HepG2 (cell line): ENCODE data around the gene RNPS1.

Source experiments
- JUNB ChIP-seq: sonication (generic); formaldehyde crosslinking; IDR thresholded peaks from 2 replicates; pipeline ENCODE4 v1.8.0; 2022; ENCODE audit warnings: missing genetic modification reagents, mild to moderate bottlenecking, borderline replicate concordance
- RELA ChIP-seq: sonication (generic); formaldehyde crosslinking; IDR thresholded peaks from 2 replicates; pipeline ENCODE4 v1.4.0; 2020; ENCODE audit warnings: missing genetic modification reagents
- TCF7 ChIP-seq: sonication (generic); IDR thresholded peaks from 2 replicates; pipeline ENCODE4 v1.6.1; 2016; ENCODE audit warnings: antibody characterized with exemption, low read depth
- ZFP90 ChIP-seq: sonication (generic); formaldehyde crosslinking; IDR thresholded peaks from 2 replicates; pipeline ENCODE4 v1.8.0; 2022; ENCODE audit warnings: missing genetic modification reagents, mild to moderate bottlenecking, inconsistent platforms, borderline replicate concordance

DNA sequence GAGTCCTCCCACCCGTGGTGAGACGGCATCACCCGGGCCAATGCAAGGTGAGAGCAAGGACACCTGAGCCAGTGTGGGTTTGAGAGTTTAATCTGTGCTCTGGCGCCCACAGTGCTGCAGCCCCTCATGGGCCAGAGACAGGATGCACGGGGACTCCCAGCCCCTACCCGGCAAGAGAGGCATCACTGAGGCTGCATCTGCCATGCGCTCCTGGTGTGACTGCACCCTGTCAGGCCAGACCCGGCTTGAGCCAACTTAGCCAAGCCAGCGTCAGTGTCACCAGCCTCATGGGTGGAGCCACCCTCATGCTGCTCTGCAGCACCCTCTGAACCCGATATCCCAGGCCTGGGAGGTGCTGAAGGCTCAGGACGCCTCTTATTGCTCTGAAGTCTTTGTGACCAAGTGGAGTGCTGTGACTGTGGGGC, 56.0 kb downstream of the RNPS1 start:
- TF ChIP-seq ZFP90 (CRISPR knock-in tag) (no peak), TCF7 (no peak), RELA (CRISPR knock-in tag) (no peak), JUNB (CRISPR knock-in tag) (no peak)
